Measurements from ENCODE around the gene ASB15.

GRCh38 chr7:123635551-123636359 lies 34.1 kb downstream of the ASB15 start:
- TF ChIP-seq POLR2A (IDR thresholded peaks at IDR 0.05) = no peak
- peak in 3 of 5 experiments; percentile 12 to 34 (median 33) for TF ChIP-seq CTCF (IDR thresholded peaks at IDR 0.05)
